ENCODE data around the gene TIAM1.
A peak's percentile ranks its signal among the peaks of the same experiment; 100 is the strongest.

Gene TIAM1

DNA sequence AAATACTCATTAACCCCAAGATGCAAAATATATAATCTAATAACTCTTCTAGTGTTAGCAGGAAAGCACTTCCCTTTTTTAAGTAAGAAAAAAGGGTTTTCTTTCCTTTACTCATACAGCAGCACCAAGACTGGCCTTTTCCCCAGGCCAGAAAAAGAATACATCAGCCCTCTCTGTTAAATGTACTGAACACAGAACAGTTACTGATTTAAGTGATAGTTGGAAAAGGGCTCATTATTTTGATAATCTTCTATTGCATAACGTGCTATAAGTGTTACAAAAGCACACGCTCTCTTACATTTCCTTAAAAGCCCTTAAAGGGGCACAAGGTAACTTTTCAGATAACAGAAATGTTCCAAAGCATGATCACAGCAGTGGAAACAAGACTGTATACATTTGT, 142.9 kb downstream of the TIAM1 start:
- no peak for DNase-seq

DNA sequence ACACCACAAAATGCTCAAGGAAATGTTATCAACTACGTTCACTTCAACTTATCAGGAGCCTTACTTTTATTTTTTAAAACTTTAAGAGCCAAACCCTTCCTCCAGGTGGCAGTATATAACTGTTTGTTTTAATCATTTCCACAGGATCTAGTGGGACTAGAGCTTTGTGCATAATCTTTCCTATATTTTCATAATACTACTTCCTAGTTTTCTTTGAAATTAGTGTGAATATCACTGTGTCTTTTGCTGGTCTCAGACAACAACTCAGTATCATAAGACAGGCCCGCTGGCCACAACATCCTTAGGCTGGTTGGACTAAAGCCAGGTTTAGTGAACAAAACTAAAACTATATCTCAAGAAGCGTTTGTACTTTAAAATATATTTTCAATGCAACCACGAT, 145.5 kb downstream of the TIAM1 start:
- peak; percentile 65 for DNase-seq

DNA sequence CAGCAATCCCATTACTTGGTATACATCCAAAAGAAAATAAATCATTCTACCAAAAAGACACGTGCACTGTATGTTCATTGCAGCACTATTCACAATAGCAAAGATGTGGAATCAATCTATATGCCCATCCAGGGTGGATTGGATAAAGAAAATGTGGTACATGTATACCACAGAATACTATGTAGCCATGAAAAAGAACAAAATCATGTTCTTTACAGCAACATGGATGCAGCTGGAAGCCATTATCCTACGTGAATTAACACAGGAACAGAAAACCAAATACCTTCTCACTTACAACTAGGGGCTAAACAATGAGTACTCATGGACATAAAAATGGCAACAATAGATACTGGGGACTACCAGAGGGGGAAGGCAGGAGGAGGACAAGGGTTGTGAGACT, 147.3 kb downstream of the TIAM1 start:
- no peak for DNase-seq

DNA sequence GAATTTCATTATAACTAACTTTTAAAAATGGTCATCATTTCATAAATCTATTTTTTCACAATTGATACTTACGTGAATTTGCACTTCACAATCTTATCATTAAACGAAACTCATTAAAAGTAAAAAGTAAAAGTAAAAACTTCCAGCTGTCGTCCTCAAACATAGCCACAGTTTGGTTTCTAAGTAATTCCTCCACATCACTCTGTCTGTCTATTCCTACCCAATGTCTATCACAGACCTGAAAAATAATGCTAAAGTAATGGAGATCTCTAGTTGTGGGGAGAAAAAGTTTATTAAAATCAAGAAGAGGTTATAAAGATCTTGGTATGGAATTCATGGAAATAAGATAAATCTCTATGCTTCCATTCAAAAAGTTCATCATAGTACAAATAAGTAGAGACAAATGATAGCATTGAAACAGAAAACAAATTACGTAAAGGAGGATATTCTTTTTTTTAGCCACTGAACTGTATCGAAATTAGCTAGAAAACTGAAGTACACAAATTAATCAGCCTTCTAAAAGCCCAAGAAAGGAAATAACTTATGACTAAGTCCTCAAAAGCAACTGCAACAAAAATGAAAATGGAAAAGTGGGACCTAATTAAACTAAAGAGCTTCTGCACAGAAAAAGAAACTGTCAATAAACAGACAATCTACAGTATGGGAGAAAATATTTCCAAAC, 148.6 kb downstream of the TIAM1 start:
- no peak for DNase-seq

DNA sequence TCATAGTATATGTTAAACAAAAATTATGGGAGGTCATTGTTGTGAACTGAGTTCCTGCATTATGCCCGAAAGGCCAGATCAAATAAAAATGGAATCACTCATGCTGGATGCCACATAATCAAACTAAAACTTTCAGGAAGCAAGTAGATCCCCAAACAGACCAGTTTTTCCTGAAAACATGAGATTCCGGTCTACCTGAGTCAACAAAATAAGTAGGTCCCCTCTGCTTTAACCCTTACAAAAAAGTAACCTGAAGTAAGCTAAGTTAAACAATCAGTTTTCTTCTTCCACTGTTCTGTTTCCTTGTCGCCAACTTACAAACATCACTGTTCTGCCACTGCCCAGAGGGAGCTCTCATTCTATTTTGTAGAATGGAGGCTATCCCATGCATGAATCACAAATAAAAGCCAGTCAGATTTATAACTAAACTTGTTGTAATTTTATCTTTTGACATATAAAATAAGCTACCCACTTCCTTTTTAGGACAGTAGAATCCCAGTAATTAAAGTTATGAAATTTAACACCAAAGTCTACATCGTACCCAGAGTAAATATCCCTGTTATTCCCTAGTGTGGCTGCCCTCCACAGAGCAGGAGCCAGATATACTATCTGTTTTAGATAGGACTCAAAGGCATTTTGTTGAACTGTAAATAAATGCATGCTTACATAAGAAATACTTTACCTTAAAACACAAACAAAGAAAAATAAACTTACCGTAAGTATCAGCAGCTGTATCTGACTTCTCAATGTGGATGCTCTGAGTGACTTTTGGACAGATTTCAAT, 149.4 kb downstream of the TIAM1 start:
- no peak for DNase-seq

DNA sequence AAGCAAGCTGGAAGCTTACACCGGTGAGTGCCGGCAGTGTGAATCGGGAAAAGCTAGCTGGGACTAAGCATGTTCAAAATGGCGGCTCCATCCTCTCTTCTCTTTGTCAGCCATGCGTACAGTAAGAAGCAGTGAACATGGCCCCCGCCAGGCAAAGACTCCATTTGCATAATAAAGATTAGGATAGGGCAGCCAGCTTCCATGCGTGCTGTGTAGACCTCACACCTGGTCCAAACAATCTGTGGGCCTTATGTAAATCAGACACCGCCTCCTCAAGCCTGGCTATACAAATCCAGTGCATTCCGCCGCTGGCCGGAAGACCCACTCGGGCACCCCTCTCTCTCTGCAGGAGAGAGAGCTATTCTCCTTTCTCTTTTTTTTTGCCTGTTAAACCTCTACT, 150.3 kb downstream of the TIAM1 start:
- DNase-seq = no peak

DNA sequence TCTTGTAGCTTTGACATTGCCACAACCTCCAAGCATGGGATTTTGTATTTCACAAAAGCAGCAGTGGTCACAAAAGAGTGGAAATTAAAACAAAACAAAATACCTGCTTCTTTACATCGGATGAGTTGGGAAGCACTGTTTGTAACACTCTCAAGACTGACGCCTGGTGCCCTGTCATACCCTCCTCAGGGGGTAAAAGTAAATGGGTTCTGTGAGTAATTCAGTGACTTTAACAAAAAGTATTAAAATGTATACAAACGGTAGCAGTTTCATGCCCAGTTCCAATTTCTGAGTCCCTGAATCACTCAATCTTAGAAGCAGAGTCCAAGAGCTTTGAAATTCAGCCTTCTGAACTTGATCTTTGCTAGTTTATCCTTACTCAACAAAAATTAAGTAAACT, 152.5 kb downstream of the TIAM1 start:
- DNase-seq = no peak

DNA sequence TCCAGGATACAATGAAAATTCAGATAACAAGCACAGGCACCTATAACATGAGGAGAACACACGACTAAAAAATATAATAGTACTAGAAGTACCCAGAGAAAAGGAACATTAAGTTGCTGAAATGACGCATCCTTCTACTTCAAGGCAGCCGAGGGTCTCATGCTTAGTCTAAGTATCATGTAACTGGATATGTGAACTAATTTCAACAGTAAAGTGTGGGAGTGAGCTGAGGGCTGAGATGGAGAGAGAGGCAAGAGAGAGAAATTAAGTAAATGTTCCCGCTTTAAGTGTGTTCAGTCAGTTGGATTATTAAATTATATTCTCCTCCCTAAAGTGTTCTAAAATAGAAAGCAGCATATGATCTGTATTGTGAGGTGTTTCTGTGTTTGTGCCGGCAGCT, 153.5 kb downstream of the TIAM1 start:
- DNase-seq = no peak

DNA sequence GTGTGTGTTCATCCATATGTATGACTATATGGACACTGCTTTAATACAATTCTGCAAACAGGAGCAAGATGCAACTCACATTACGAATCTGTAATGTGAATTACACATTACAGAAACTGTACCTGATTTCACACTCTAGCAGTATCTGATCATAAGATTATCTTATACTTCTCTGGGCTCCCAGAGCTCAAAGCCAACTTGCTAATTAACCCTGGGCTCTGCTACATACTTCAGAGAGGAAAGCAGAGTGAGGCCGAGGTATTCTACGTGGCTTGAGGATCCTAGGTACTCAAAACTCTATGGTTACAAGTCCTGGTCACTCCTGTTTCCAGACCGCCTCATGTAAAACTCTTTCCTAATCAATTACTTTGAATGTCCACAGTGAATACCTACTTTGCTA, 156.6 kb downstream of the TIAM1 start:
- no peak for DNase-seq

DNA sequence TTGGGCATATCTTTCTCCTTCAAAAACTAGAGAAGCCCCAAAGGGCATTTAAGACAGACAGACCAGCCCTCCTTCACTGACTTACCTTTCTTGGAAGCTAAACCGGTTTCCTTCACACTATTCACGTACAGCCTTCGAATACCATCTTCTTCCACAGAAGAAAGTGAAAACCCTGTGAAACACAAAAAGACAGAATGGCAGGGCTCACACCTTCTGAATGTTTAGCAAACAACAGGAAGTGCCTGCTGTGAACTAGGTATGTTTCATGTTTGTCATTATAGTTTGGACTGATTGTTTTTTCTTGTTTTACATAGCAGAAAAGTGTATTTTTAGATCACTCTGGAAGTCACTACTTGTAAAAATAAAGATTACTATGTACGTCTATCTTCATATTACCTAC, 157.1 kb downstream of the TIAM1 start:
- DNase-seq = no peak

DNA sequence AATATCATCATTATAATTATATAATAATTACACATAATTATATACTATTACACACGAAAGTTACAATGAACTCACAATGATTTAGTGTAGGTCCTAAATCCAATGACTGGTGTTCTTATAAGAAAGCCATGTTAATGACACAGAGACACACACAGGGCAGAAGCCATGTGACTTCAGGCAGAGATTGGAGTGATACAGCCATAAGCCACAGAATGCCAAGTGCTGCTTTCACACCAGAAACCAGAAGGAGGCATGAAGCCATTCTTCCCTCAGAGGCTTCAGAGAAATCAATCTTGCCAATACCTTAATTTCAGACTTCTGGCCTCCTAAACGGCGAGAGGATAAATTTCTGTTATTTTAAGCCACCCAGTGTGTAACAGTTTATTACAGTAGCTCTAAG, 158.4 kb downstream of the TIAM1 start:
- no peak for DNase-seq

DNA sequence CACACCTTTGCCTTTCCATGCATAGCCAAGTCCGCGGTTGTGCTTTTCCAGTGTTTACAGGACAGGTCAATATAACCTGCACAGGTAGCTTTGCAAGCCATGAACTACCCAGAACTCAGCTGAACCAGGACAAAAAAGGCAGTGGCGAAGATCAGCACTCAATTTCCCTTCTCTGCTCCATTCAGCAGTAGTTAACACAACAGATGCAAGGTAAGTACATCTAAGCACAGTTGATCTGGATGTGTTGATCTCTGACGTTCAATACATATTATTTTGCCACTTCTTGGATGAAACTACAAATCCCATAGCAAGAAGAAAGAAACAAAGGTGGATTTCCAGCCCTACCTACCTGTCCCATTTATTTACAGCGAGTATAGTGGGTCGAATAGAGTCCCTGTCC, 159.2 kb downstream of the TIAM1 start:
- DNase-seq = no peak

DNA sequence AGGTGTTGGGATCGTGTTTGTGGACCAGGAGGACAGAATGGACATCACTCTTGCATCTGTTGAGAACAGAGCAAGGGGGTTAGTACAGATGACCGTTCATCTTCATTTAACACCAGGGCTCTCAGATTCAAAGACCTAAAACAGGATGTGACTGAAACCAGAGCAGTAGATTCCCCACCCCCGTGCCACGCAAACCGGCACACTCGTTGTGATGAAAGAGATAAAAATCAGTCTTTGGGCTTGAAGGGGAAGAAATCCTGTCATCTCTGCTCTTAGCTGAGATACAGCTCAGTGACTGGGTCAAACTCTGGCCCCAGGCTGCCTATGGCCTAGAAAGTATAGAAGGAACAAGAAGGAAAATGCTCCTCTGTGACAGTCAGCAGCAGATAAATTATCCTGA, 159.6 kb downstream of the TIAM1 start:
- no peak for DNase-seq

DNA sequence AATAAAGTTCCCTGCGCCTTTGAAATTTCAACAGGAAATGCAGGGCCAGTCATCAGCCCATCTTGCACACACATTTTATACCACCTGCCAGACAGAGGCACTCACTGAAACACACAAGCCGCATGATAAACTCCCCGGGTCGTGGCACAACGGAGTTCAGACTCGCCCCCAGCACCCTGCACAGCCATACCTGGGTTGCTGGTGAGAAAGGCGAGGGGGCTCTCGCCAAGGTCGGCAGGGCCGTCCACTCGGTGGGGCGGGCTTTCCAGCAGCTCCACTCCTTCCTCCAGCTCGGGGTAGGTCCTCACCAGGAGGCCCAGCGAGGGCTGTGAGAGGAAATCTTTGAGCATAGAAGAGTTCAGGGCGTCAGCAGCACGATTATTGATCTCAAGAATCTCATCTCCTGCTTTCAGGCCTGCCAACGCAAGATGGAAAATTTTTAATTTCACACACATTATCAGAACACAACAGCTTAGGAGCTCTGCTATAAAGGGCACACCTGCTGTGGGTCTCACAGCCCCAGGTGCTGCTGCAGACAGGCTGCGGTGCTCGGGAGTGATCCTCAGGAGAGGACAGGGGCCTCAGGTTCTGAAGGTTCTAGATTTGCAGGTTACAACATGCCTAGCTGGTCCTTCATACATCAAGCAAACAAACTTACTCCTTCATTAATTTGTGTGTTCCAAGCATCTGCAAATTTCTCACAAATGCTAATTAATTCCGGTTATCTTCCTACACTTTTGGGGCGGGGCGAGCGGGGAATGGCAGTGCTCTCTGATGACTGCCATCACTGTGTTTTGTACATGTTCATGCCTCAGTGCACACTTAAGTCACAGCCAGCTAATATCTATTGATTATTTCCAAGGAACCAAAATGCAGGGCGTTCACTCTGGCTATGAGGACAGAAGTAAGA, 161.6 kb downstream of the TIAM1 start:
- DNase-seq = no peak

DNA sequence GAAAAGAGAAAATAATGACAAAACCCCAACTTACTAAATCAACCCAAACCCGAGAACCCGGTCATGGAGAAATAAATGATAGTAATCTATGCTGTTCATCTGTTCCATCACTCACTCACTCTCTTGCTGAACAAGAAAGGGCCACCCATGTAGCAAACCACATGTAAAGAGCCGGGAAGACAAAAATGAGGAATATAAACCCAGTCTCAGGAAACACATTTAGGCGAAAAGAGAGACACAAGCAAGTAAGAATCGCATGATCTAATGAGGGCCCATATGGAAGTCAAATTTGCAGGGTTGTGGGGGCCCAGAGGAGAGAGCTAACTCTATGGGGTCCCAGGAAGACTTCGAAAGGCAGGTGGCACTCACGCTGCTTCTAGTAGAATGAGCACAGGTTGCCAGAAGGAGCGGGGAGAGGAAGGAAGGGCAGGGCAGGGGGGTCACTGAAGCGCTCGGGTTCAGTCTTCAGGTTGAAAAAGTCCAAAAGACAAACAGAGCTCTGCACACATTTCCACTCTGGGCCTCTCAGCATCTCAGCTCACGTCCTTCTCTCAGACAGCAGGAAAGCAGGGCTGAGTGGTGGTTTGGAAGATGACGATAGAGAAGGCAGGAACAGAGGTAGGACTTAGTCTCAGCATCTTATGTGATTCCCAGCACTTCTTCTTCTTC, 162.8 kb downstream of the TIAM1 start:
- no peak for DNase-seq

DNA sequence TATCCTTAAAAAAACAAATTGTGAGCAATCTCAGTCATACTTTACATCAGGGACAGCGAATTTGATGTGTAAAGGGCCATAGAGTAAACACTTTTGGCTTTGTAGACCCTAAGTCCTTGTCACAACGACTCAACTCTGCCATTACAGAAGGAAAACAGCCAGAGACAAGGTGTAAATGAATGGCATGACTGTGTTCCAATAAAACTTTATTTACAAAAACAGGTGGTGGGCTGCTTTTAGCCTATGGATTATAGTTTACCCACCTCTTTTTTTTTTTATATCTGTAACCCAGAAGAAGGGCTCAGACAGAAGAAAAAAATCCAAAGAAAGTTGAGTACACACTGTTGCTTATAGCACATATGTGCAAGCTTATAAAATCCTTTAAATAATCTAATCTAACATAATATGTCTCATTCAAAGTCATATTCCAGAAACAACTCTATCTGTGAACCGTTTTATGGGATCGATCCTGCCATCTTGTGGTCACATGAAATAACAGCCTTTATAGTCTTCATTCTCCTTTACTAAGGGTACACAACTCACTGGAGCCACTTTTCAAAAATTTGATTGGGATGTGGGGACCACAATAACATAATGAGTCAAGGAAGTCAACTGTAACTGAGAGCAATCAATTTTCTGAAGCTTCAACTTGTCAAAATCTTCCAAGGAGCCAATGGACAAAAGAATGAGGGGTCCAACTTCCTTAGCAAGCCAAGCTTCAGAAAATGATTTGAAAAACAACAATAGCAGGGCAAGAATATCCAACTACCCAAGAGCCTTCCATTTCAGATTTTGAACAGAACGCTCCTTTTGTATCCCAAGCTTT, 163.6 kb downstream of the TIAM1 start:
- DNase-seq = peak; percentile 45

DNA sequence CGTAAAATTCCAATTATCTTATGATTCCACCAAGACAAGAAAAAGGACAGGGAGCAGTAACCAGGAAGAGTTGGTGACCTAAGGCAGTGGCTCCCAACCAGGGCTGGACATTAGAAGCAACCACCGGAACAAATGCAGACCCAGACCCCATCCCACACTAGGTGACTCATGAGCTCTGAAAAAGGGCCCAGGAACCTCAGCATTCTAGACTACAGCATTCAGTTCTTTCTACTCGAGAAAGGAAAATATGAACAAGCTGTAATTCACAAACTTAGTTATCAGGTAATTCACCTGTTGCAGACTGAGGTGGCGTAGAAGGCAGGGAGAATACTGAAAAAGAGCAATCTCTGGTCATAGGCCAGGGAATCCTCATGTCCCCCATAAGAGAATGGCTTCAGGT, 167.3 kb downstream of the TIAM1 start:
- DNase-seq = no peak

DNA sequence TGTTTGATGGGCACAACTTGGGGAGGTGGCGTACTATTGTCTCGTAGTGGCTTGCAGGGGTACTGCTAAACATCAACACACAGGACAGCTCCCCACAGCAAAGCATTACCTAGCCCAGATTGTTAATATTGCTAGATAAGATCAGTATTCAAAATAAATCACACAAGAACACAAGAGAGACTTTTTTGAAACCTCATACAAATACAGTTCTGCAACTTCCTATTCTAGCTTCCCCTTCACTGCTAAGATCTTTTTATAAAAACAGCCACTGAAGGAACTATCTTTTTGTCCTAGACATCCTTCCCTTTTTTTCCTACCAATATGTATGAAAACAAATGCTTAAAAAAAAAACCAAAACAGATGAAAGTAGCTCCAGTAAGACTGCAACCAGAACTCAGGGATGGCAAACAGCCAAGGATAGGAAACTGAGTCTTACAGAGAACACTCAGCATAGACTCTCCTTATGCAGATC, 167.9 kb downstream of the TIAM1 start:
- DNase-seq = no peak

DNA sequence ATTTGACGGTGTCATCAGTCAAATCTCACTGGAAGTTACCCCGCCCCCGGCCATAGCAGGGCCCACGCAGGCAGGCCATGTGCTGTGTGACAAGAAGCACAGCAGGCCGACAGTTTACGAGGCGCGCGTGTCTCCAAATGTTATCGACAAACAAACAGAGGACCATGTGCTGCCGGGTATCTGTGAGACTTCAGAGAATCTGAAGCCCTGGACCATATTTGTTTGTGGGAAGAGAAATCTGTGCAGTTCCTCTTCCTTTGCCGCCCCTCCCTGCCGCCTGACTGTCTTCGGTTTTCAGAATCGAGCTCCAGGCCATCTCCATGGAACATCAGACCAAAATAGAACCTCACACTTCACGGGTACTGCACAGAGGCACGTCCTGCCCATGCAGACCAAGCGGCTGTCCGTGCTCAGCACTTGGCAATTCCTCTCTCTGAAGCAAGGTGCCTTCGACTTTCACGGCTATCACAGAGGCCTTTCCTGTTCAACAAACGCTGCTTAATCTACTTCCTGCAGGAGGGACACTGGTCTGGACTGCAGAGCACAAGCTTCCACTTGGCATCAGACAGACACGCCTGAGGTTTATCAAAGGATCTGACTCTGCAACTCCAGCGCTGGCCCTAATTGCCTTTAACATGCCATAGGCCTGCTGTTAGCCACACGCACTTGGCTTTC, 170.0 kb downstream of the TIAM1 start:
- no peak for DNase-seq

DNA sequence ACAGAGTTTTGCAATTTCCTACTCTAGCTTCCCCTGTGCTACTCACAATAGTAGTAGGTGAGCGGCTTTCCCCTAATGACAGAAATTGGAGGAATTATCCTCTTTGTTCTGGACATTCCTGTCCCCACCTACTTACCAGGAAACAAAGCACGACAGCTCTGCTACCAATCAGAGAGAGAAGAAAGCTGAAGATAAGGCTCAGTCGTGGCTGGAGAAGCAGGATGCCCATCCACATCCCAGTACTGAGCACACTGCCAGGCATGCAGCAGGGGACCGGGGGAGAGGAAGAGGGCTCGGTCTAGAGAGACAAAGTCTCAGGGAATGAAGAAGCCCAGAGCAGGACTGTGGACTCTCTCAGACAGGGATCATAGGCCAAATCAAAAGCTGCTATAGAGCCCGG, 171.7 kb downstream of the TIAM1 start:
- DNase-seq = no peak
